Activated naive CD4-positive, alpha-beta T cell treated with anti-CD3 and anti-CD28 coated beads, Interleukin-2, amount 10 ng/mL, durations not matched to agents 7 days and 5 days (primary cell): ENCODE measurements around the gene PDGFA.

Experiments used
- CTCF ChIA-PET: fragments of 350-600 bp; sonication (Branson Sonifier 250); formaldehyde crosslinking; loops from one replicate; lab custom pipeline; 2021; ENCODE audit warnings: antibody characterized with exemption; lab: Charles Lee
- DNase-seq: peaks from one replicate; pipeline ENCODE4 v3.0.0-alpha.2; 2020
- H3K27ac Mint-ChIP-seq: one replicate; pipeline ENCODE4 v1.8.0; 2021; ENCODE audit warnings: mild to moderate bottlenecking, moderate library complexity, mixed read lengths
- H3K27me3 Mint-ChIP-seq: one replicate; pipeline ENCODE4 v1.8.0; 2021; ENCODE audit warnings: mild to moderate bottlenecking, mixed read lengths
- H3K36me3 Mint-ChIP-seq: one replicate; pipeline ENCODE4 v1.8.0; 2021; ENCODE audit warnings: mixed read lengths
- H3K4me1 Mint-ChIP-seq: one replicate; pipeline ENCODE4 v1.8.0; 2021; ENCODE audit warnings: mixed read lengths
- H3K4me3 Mint-ChIP-seq: one replicate; pipeline ENCODE4 v1.8.0; 2021; ENCODE audit warnings: mild to moderate bottlenecking, moderate library complexity, mixed read lengths
- H3K9me3 Mint-ChIP-seq: one replicate; pipeline ENCODE4 v1.8.0; 2021; ENCODE audit warnings: mixed read lengths

PDGFA gene

DNA sequence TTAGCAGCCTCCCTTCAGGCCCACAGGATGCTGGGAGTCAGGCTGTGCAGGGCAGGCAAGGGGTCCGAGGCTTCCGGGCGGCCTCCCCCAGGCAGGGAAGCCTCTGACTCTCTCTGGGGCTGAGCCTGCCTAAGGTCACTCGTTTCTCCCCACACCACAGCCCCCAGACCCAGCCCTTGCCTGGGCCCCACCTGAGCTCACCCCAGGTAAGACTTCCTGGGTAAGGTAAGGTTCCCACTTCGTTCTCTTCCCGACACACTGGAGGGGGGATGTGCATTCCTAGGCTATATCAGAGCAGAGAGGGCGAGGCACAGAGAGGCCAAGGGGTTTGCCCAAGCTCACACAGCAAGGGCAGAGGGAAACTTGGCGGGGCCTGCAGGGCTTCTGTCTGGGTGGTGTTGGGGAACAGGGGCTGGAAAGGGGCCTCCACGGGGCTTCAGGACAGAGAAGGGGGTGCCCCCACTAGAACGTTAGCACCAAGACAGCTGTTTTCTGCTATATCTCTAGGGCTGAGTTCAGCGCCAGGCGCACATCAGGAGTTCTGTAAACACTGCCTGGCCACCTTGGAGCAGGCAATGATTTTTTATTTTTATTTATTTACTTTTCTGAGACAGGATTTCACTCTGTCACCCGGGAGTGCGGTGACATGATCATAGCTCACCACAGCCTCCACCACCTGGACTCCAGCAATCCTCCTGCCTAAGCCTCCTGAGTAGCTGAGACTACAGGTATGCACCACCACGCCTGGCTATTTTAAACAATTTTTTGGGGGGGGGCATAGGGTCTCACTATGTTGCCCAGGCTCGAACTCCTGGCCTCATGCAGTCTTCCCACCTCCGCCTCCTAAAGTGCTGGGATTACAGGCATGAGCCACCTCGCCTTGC, 24.9 kb upstream of the PDGFA start:
- Mint-ChIP-seq H3K36me3 (peaks cover 1% of the 10 kb centered on the region), H3K27me3 (no peaks in the 10 kb centered on the region), H3K27ac (no peak overlapping the region), H3K4me3 (no peak overlapping the region), H3K9me3 (peaks cover 3% of the 10 kb centered on the region), H3K4me1 (peaks cover 5% of the 10 kb centered on the region)
- DNase-seq = no peak
- CTCF ChIA-PET = no interaction called here

DNA sequence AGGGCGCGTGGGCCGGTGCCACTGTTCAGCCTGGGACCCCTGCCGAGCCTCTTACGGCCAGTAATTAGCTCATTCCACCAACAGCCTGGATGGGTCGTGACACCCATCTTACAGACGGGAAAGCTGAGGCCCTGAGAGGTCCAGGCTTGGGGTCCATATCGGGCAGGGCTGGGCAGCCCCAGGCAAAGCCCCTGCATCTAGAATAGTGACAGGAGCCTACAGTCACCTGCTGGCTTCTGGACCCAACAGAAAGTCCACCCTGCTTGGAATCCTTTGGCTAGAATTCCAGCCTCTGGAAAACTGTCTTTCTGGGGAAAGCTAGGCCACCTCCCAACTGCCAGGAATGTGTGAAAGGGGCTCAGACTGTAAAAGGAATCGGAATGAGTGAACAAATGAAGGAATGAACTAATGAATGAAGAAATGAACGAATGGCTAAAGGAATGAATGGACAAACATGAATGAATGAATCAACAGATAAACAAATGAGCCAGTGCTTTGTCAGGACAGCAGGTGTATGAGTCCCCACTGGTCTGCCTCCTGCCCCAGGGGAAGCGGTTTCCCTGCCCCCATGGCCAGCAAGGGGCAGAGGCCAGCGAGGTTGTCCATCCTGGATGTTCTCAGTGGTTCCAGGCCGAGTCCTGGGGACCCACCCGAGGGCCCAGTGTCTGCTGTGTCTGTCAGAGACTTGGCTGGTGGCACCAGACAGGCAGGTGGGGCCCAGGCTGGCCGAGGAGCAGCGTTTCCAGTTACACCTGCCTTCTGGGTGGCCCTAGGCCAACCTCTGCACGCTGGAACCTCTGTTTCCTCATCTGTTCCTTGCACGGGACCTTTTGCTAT, 24.1 kb upstream of the PDGFA start:
- CTCF ChIA-PET = no interaction called here
- H3K4me3 Mint-ChIP-seq = no peak overlapping the region

DNA sequence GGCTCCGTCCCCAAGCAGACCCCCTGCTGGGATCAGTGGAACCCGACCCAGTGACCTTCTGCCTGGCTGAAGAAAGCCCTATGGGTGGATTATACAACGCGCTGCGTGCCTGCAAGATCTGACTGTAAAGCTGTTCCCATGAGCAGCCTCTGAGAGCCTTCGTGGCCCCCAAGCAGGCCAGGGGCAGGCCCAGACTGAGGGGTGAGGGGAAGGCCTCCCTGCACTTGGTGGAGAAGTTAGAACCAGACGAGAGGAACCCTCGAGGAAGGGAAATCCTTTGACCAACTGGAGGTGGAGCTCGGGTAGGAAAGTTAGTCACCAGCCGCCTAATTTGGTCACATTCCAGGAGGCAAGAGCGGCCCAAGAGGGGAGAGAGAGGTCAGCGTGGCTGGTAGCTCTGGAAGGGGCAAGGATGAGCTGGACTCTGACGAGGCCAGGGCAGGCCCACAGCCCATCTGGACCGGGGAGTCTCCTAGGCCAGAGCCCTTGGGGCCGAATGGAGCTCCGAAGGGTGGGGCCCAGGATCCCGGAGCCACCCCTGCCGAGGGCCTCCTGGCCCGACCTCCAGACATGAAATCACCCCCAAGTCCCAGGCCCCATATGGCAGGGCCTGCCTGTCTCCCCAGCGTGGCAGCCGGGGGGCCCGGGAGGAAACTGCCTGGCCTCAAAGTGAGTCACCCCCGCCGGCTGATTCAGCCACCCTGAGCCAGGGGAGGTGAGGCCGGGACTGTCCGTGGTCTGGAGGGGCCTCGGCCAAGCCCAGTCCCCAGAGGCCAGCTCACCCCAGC, 23.3 kb upstream of the PDGFA start:
- peaks cover 3% of the 10 kb centered on the region for H3K9me3 Mint-ChIP-seq
- CTCF ChIA-PET = no interaction called here
- DNase-seq = no peak
- no peaks in the 10 kb centered on the region for H3K27me3 Mint-ChIP-seq
- no peaks in the 10 kb centered on the region for H3K36me3 Mint-ChIP-seq
- H3K27ac Mint-ChIP-seq = no peak overlapping the region
- peaks cover 5% of the 10 kb centered on the region for H3K4me1 Mint-ChIP-seq
- H3K4me3 Mint-ChIP-seq = no peak overlapping the region

More for the DNA sequence above, 24.1 kb upstream of the PDGFA start:
- Mint-ChIP-seq H3K27me3 (no peaks in the 10 kb centered on the region), H3K9me3 (peaks cover 3% of the 10 kb centered on the region), H3K27ac (no peak overlapping the region), H3K4me1 (peaks cover 5% of the 10 kb centered on the region), H3K36me3 (no peaks in the 10 kb centered on the region)
- DNase-seq = no peak

DNA sequence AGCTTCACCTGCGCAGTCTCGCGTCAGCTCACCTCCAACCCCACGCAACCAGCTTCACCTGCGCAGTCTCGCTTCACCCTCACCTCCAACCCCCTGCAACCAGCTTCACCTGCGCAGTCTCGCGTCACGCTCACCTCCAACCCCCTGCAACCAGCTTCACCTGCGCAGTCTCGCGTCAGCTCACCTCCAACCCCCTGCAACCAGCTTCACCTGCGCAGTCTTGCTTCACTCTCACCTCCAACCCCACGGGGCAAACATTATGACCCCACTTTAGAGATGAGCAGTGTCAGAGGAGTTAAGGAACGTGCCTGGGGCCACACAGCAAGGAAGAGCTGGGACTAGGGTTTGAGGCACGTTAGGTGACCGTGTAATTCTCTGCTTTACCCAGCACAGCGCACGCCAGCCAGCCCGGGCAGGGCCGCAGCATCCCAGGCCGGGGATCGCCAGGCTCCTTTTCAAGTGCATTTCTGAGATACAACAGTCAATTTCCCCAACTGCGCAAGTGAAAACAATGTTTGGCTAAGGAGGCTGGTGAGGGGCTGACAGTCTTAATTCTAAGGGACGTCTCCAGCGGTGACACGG, 22.6 kb upstream of the PDGFA start:
- DNase-seq = no peak
- no peaks in the 10 kb centered on the region for H3K36me3 Mint-ChIP-seq
- H3K9me3 Mint-ChIP-seq = peaks cover 3% of the 10 kb centered on the region
- peaks cover 5% of the 10 kb centered on the region for H3K4me1 Mint-ChIP-seq
- no peak overlapping the region for H3K4me3 Mint-ChIP-seq
- CTCF ChIA-PET = no interaction called here
- H3K27ac Mint-ChIP-seq = no peak overlapping the region
- no peaks in the 10 kb centered on the region for H3K27me3 Mint-ChIP-seq

DNA sequence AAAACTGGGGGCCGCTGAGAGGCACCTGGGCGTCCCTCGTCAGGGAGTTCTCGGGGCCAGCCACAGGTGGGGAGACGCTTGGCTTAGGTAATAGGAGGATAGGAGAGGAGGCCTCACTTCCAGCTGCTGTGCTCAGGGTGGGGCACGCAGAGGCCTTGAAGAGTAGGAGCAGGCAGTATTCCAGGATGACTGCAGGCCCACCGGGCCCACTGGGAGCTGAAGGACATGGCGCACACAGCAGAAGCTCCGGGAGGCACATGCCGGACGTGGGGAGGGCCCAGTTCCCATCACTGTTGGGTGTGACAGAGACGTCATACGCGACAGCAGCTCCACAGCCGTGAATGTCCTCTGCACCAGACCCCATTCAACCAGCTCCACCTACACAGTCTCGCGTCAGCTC, 22.0 kb upstream of the PDGFA start:
- Mint-ChIP-seq H3K4me3 (no peak overlapping the region), H3K36me3 (no peaks in the 10 kb centered on the region), H3K4me1 (peaks cover 5% of the 10 kb centered on the region), H3K27ac (no peak overlapping the region), H3K27me3 (no peaks in the 10 kb centered on the region), H3K9me3 (peaks cover 3% of the 10 kb centered on the region)
- DNase-seq = no peak
- CTCF ChIA-PET = no interaction called here

DNA sequence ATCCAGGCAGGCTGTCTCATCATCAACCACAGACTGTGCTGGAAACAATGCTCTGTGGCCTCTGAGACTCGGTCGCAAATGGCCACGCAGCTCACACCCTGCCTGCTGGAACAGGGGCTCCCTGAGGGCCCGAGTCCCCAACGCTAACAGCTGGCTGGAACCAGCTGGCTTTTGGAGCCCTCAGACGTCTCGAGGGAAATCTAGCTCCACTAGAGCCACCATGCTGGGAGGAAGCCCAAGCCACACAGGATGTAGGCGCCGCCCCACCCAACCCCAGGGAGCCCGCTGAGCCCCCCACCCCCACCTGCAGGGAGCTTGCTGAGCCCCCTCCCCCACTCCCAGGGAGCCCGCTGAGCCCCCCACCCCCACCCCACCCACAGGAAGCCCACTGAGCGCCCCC, 21.4 kb upstream of the PDGFA start:
- Mint-ChIP-seq H3K27me3 (no peaks in the 10 kb centered on the region), H3K27ac (no peak overlapping the region), H3K4me1 (peaks cover 5% of the 10 kb centered on the region), H3K4me3 (no peak overlapping the region), H3K9me3 (peaks cover 3% of the 10 kb centered on the region), H3K36me3 (no peaks in the 10 kb centered on the region)
- CTCF ChIA-PET = no interaction called here
- no peak for DNase-seq

DNA sequence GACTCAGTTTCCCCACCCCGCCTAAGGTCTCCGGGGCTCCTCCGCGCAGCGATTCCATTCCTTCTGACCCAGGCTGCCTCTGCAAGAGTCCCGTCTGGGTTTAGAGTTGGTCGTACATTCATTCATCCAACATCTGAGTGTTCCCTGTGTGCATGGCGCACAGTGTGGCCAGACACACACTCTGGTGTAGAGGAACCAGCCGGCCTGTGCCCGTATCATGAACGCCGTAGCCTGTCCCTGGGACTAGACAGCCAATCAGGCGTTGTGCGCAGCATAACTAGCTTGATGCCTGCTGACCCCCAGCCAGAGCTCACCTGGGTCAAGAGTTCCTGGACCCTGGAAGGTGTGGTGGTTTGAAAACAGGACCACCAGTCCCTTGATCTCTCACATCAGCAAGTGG, 20.9 kb upstream of the PDGFA start:
- Mint-ChIP-seq H3K36me3 (no peaks in the 10 kb centered on the region), H3K27ac (no peak overlapping the region), H3K4me1 (peaks cover 5% of the 10 kb centered on the region), H3K9me3 (peaks cover 3% of the 10 kb centered on the region), H3K4me3 (no peak overlapping the region), H3K27me3 (no peaks in the 10 kb centered on the region)
- no peak for DNase-seq
- CTCF ChIA-PET = no interaction called here

DNA sequence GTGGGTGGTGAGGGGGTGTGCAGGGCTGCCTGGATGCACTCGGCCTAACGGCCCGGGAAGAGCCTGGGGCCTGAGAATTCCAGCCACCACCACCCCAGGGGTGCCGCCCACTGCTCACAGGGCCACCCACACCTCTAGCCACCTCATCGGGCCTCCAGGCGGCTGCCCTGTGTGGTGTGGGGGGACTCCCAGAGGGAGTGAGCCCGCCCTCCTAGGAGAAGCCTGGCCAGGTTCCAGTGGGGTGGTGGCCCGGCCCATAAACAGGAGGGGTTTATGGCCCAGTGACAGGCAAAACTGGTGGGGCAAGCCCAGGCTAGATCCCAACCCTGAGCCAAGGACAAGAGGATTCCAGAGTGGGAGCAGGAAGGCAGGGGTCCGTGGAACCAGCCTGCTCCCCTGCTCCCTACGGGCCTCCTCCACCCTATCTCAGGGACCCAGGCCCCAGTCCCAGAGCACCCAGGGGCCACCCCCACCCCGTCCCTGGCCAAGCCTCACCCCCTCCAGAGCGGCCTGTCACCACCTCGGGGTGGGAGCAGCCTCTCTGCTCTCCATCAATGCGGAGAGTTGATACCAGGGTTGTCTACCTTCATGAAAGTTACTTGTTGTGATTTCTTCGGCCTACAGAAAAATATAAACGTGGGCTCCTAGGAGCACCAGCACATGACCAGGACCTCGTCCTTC, 20.2 kb upstream of the PDGFA start:
- no peak overlapping the region for H3K4me3 Mint-ChIP-seq
- DNase-seq = no peak
- H3K9me3 Mint-ChIP-seq = no peaks in the 10 kb centered on the region
- H3K4me1 Mint-ChIP-seq = peaks cover 5% of the 10 kb centered on the region
- H3K27ac Mint-ChIP-seq = no peak overlapping the region
- CTCF ChIA-PET = no interaction called here
- no peaks in the 10 kb centered on the region for H3K27me3 Mint-ChIP-seq
- no peaks in the 10 kb centered on the region for H3K36me3 Mint-ChIP-seq

DNA sequence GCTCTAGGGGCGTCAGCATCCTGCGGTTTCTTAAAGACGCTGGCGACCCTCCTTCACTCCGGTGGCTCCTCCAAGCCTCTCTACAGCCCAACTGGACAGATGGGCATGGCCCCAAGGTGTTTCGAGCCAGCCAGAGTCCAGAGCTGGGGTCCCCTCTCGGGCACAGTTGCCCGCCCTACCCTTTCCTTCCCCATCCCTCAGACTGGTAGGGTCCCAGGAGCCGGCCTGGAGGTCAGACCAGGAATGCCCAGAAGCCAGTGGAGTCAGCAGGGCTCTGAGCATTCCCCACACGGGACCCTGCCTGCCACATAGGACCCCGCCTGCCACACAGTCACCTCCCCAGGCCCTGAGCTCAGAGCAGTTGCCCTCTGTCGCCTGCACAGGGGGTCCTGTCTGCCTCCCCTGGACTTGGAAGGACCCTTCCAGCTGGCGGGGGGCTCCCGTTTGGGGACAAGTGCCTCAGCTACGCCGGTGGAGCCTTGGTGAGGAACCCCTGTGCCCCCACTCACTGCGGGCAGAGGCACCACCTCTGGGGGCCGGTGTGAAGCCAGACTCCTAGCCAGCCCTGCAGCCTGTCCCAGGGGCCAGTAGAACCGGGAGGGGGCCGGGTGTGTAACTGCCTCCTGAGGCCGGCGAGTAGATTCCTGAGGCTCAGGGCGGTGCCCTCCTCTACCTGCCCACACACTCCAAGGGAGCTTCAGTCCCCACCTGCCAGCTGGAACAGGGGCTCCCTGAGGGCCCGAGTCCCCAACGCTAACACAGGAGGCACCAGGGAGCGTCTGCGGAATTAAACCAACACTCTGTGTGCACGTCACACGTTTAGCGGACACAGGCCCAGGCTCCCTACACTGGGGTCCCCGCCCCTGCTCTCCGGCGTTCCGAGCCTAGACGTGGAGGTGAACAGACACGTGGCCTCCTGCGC, 19.4 kb upstream of the PDGFA start:
- no peaks in the 10 kb centered on the region for H3K36me3 Mint-ChIP-seq
- no peaks in the 10 kb centered on the region for H3K9me3 Mint-ChIP-seq
- no peak overlapping the region for H3K4me3 Mint-ChIP-seq
- CTCF ChIA-PET = no interaction called here
- H3K27ac Mint-ChIP-seq = no peak overlapping the region
- DNase-seq = no peak
- peaks cover 5% of the 10 kb centered on the region for H3K4me1 Mint-ChIP-seq
- peaks cover 5% of the 10 kb centered on the region for H3K27me3 Mint-ChIP-seq

DNA sequence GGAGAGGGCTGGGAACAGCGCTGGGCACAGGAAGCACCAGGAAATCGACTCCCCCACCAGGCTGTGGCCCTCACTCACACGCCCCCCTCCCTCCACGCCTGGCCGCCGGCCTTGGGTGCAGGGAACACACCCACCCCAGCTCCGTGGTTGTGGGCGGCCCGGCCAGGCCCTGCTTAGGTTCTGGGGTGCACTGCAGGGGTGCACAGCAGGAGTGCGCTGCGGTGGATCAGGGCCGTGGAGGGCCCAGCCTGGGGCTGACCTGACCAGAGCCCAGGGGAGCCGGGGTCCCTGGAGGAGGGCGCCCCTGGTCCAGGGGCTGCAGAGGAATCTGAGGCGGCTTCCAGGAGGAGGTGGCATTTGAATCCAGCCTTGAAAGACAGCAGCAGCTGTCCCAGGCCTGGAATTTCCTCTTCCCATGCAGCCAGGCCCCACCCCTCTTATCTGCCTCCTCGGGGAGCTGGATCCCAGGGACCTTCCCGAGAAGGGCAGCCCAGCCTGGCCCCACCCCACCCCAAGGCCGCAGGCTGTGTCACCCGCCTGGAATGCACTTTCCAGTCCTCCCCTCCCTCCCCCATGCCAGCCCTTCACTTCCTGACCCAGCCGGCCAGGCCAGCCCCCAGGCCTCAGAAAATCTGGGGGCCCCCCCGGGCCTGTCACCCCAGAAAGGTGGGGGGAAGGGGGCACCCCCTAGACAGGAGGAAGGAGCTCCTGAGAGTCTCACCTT, 18.4 kb upstream of the PDGFA start:
- CTCF ChIA-PET = no interaction called here
- H3K36me3 Mint-ChIP-seq = no peaks in the 10 kb centered on the region
- H3K4me1 Mint-ChIP-seq = peaks cover 5% of the 10 kb centered on the region
- H3K27ac Mint-ChIP-seq = no peak overlapping the region
- no peak overlapping the region for H3K4me3 Mint-ChIP-seq
- DNase-seq = no peak
- no peaks in the 10 kb centered on the region for H3K9me3 Mint-ChIP-seq
- H3K27me3 Mint-ChIP-seq = peaks cover 5% of the 10 kb centered on the region

DNA sequence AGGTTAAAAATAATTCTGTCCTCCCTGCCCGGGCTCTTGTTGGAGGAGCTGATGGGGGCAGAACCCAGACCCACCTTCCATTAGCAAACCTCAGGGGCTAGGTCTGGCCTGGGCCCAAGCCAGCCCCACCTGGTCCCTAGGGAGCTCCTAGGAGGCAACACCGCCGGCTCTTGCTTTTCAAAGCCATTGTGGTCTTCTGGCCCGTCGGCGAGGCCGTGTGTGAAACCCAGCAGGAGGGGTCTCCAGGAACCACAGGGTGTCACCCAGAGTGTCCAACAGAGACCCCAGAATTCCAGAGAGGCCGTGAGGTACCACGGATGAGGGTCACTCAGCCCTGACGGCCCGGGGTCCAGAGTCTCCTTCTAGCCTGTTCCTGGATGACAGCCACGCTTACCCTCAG, 16.6 kb upstream of the PDGFA start:
- Mint-ChIP-seq H3K4me1 (peaks cover 5% of the 10 kb centered on the region), H3K27ac (no peak overlapping the region)

DNA sequence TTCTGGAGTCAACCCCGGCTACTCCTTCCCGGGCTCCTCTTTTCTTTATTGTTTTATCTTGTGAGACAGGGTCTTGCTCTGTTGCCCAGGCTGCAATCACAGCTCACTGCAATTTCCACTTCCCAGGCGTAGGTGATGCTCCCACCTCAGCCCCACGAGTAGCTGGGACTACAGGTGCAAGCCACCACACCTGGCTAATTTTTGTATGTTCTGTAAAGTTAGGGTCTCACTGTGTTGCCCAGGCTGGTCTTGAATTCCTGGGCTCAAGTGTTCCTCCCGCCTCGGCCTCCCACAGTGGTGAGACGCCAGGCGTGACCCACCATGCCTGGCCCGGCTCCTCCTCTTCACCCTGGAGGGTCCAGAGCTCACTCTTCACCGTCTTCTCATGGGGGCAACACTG, 15.3 kb upstream of the PDGFA start:
- Mint-ChIP-seq H3K27ac (no peak overlapping the region), H3K27me3 (peaks cover 19% of the 10 kb centered on the region), H3K9me3 (no peaks in the 10 kb centered on the region), H3K4me1 (no peaks in the 10 kb centered on the region), H3K36me3 (no peaks in the 10 kb centered on the region), H3K4me3 (no peak overlapping the region)
- CTCF ChIA-PET = no interaction called here
- DNase-seq = no peak

More for the DNA sequence above, 16.6 kb upstream of the PDGFA start:
- no peak overlapping the region for H3K4me3 Mint-ChIP-seq
- CTCF ChIA-PET = no interaction called here
- no peaks in the 10 kb centered on the region for H3K36me3 Mint-ChIP-seq
- H3K27me3 Mint-ChIP-seq = peaks cover 19% of the 10 kb centered on the region
- H3K9me3 Mint-ChIP-seq = no peaks in the 10 kb centered on the region
- no peak for DNase-seq
